HUES6 (cell line): ENCODE measurements around the gene ST8SIA5.

Experiments used
- H3K27ac ChIP-seq: 2 replicates; pipeline ENCODE4 v1.7.0; 2013; ENCODE audit warnings: low read depth, mild to moderate bottlenecking, low read length, inconsistent platforms
- H3K27me3 ChIP-seq: 2 replicates; pipeline ENCODE4 v1.6.1; 2013; ENCODE audit warnings: low read length; ENCODE audit not compliant: control insufficient read depth, insufficient read depth
- H3K36me3 ChIP-seq: 2 replicates; pipeline ENCODE4 v1.6.1; 2013; ENCODE audit warnings: low read length; ENCODE audit not compliant: control insufficient read depth, insufficient read depth
- H3K4me1 ChIP-seq: 2 replicates; pipeline ENCODE4 v1.6.1; 2013; ENCODE audit warnings: low read length; ENCODE audit not compliant: control insufficient read depth, insufficient read depth
- H3K4me3 ChIP-seq: 2 replicates; pipeline ENCODE4 v1.5.1; 2013; ENCODE audit warnings: low read depth, low read length
- H3K9ac ChIP-seq: one replicate; pipeline ENCODE4 v1.6.1; 2013; ENCODE audit warnings: mild to moderate bottlenecking, low read length
- H3K9me3 ChIP-seq: 2 replicates; pipeline ENCODE4 v1.6.1; 2013; ENCODE audit warnings: low read depth, low read length; ENCODE audit not compliant: control insufficient read depth, insufficient read depth

Gene ST8SIA5

GRCh38 chr18:46627136-46627535, 129.7 kb downstream of the ST8SIA5 start:
- Histone ChIP-seq H3K27ac (no peak overlapping the region), H3K4me1 (no peaks in the 10 kb centered on the region), H3K9ac (no peak overlapping the region)

GRCh38 chr18:46625069-46625468, 131.8 kb downstream of the ST8SIA5 start:
- no peak overlapping the region for H3K4me3 ChIP-seq
- no peaks in the 10 kb centered on the region for H3K27me3 ChIP-seq
- H3K9me3 ChIP-seq = no peaks in the 10 kb centered on the region
- no peaks in the 10 kb centered on the region for H3K4me1 ChIP-seq
- H3K27ac ChIP-seq = no peak overlapping the region
- H3K9ac ChIP-seq = no peak overlapping the region
- no peaks in the 10 kb centered on the region for H3K36me3 ChIP-seq

More at GRCh38 chr18:46627136-46627535, 129.7 kb downstream of the ST8SIA5 start:
- Histone ChIP-seq H3K36me3 (no peaks in the 10 kb centered on the region), H3K9me3 (no peaks in the 10 kb centered on the region), H3K4me3 (no peak overlapping the region), H3K27me3 (no peaks in the 10 kb centered on the region)

GRCh38 chr18:46624127-46624526, 132.7 kb downstream of the ST8SIA5 start:
- Histone ChIP-seq H3K4me3 (no peak overlapping the region), H3K36me3 (no peaks in the 10 kb centered on the region), H3K9me3 (no peaks in the 10 kb centered on the region), H3K9ac (no peak overlapping the region), H3K27ac (no peak overlapping the region), H3K27me3 (no peaks in the 10 kb centered on the region), H3K4me1 (no peaks in the 10 kb centered on the region)

DNA sequence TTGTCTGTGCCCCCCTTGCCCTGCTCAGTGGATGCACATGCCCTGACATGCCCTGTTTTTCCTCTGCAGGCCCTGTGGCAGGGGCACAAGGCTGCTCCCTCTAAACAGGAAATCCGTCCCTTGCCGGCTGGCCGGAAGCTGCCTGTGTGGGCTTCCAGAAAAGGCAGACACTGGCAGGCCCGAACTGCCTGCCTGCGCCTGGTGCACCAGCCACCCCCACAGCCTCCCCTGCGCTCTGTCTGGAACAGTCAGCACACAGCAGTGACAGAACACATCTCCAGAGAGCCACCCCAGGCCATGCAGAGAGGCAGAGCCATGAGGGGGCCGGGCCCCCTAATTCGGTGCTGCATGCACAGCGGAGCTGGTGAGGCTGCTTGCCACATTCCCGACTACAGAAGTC, 133.3 kb downstream of the ST8SIA5 start:
- Histone ChIP-seq H3K36me3 (no peaks in the 10 kb centered on the region), H3K4me1 (no peaks in the 10 kb centered on the region), H3K4me3 (no peak overlapping the region), H3K27ac (no peak overlapping the region), H3K27me3 (no peaks in the 10 kb centered on the region), H3K9ac (no peak overlapping the region), H3K9me3 (no peaks in the 10 kb centered on the region)

DNA sequence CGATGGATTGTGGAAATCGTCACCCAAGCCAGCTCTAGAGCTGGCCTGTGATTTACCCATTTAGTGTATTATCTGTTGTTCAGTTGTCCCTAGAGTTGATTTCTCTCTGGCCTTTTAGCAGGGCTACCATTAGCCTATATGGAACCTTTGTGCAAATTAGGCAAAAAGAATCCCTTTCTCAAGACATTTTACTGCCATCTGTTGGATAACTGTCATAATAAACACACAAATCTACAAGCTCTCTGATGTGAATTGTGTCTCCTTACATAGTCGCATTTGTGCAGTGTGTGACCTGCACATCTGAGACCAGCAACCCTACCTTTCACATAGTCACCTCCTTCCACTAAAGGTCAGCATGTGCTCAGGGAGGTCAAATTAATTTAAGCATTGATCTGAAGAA, 133.9 kb downstream of the ST8SIA5 start:
- Histone ChIP-seq H3K27ac (no peak overlapping the region), H3K9me3 (no peaks in the 10 kb centered on the region), H3K9ac (no peak overlapping the region), H3K4me3 (no peak overlapping the region), H3K27me3 (no peaks in the 10 kb centered on the region), H3K4me1 (no peaks in the 10 kb centered on the region), H3K36me3 (no peaks in the 10 kb centered on the region)

GRCh38 chr18:46622451-46622850, 134.4 kb downstream of the ST8SIA5 start:
- Histone ChIP-seq H3K4me1 (no peaks in the 10 kb centered on the region), H3K9me3 (no peaks in the 10 kb centered on the region), H3K4me3 (no peak overlapping the region), H3K9ac (no peak overlapping the region), H3K27ac (no peak overlapping the region), H3K27me3 (no peaks in the 10 kb centered on the region), H3K36me3 (no peaks in the 10 kb centered on the region)

GRCh38 chr18:46621871-46622270, 135.0 kb downstream of the ST8SIA5 start:
- no peaks in the 10 kb centered on the region for H3K36me3 ChIP-seq
- H3K27me3 ChIP-seq = no peaks in the 10 kb centered on the region
- no peak overlapping the region for H3K4me3 ChIP-seq
- H3K27ac ChIP-seq = no peak overlapping the region
- H3K9ac ChIP-seq = no peak overlapping the region
- H3K4me1 ChIP-seq = no peaks in the 10 kb centered on the region
- H3K9me3 ChIP-seq = no peaks in the 10 kb centered on the region

GRCh38 chr18:46621111-46621766, 135.6 kb downstream of the ST8SIA5 start:
- Histone ChIP-seq H3K4me1 (no peaks in the 10 kb centered on the region), H3K4me3 (no peak overlapping the region), H3K27me3 (no peaks in the 10 kb centered on the region), H3K9ac (no peak overlapping the region), H3K36me3 (no peaks in the 10 kb centered on the region), H3K9me3 (no peaks in the 10 kb centered on the region), H3K27ac (no peak overlapping the region)

DNA sequence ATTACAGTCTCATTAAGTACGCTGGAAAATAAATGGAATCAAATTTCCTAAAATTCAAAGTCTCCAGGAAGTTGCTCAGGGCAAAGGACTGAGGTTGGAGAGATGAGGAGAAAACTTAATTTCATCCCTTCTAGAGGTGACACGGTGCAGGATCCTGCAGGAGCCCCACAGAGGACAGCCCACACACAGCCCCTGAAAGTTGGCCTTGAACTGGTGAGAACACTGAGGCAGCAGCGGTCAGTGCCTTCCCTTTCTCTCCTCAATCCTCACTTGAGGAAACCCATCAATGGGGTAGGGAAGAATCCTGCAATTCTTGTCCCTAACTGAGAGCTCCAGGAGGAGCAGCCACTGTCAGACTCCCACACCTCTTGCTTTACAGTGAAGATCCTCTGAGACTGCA, 137.3 kb downstream of the ST8SIA5 start:
- no peaks in the 10 kb centered on the region for H3K4me1 ChIP-seq

More for the DNA sequence above, 137.3 kb downstream of the ST8SIA5 start:
- H3K36me3 ChIP-seq = no peaks in the 10 kb centered on the region
- H3K9ac ChIP-seq = no peak overlapping the region
- no peaks in the 10 kb centered on the region for H3K9me3 ChIP-seq
- H3K4me3 ChIP-seq = no peak overlapping the region
- no peak overlapping the region for H3K27ac ChIP-seq
- H3K27me3 ChIP-seq = no peaks in the 10 kb centered on the region
